ENCODE data around the gene B3GLCT. TPM values are rescaled to one million over a fixed set of nuclear protein-coding genes. Genes with fewer than 3 reads are reported as not detected.

Gene B3GLCT
- total RNA-seq, 1 experiment from 2014 or later: 3.9 TPM

- no peaks in the 10 kb centered on the region for H3K9me2 ChIP-seq (ENCODE audit: insufficient read depth)
- ChIA-PET POLR2A (no interaction called here), CTCF (interaction anchor here (1.8 kb wide), 1 partner anchor 181 kb away, joined by 4 read pairs; no protein-coding TSS in a partner anchor), RAD21 (ENCODE audit: low non-redundant PET in 1 of 2, low total read pairs in 2 of 2, uncharacterized antibody in 2 of 2, unreplicated experiment in 2 of 2) (no interaction called here)
- ATAC-seq (no peak), DNase-seq (ENCODE audit: low read depth, low spot score) (no peak)
- no peaks in the 10 kb centered on the region for H3K36me3 ChIP-seq (ENCODE audit: control insufficient read depth in 1 of 2, insufficient read depth in 2 of 2, low read length in 2 of 2)
- intact Hi-C loops (cut with micrococcal nuclease): no loop called here
- H3K4me3 ChIP-seq (replicated peaks in 1 of 2; ENCODE audit: low read depth in 1 of 2, low read length in 2 of 2): no peak overlapping the region
- H3K79me2 ChIP-seq (ENCODE audit: insufficient read depth, low read length): no peaks in the 10 kb centered on the region
- no peaks in the 10 kb centered on the region for H3K9me3 ChIP-seq (ENCODE audit: control insufficient read depth in 1 of 2, insufficient read depth in 1 of 2, low read depth in 1 of 2, low read length in 2 of 2)
- no peaks in the 10 kb centered on the region for H3K27me3 ChIP-seq (ENCODE audit: insufficient read depth, low read length)
- no peaks in the 10 kb centered on the region for H3K4me1 ChIP-seq (ENCODE audit: control insufficient read depth in 1 of 2, insufficient read depth in 2 of 2, low read length in 2 of 2)
- no TSS peak for BruUV-seq (replicated peaks)
- H3K27ac ChIP-seq (ENCODE audit: low read depth, low read length): no peak overlapping the region
- TF ChIP-seq CBX3 (IDR thresholded peaks at IDR 0.05; ENCODE audit: low read depth) (no peak), SIN3A (IDR thresholded peaks at IDR 0.05; ENCODE audit: low read depth) (no peak), RAD21 (IDR thresholded peaks at IDR 0.05; ENCODE audit: low read depth) (no peak), JUND (IDR thresholded peaks at IDR 0.05) (no peak), CTCF (IDR thresholded peaks at IDR 0.05 in 2 of 3, conservative IDR thresholded peaks at IDR 0.05 in 1 of 3; ENCODE audit: borderline replicate concordance in 1 of 3, insufficient read depth in 1 of 3, low read depth in 2 of 3, low read length in 2 of 3) (no peak), EZH2 (IDR thresholded peaks at IDR 0.05) (no peak), ATF3 (IDR thresholded peaks at IDR 0.05) (no peak), ELF1 (IDR thresholded peaks at IDR 0.05; ENCODE audit: borderline replicate concordance, low read depth) (no peak), SP1 (IDR thresholded peaks at IDR 0.05; ENCODE audit: low read depth) (no peak), POLR2AphosphoS5 (IDR thresholded peaks at IDR 0.05; ENCODE audit: low read depth, low read length) (no peak), FOSL1 (IDR thresholded peaks at IDR 0.05; ENCODE audit: low read depth) (no peak), REST (IDR thresholded peaks at IDR 0.05; ENCODE audit: low read depth) (no peak), EZH2phosphoT487 (IDR thresholded peaks at IDR 0.05; ENCODE audit: borderline replicate concordance) (no peak), POLR2A (IDR thresholded peaks at IDR 0.05; ENCODE audit: borderline replicate concordance, extremely low read depth, insufficient read depth, insufficient read length) (no peak), EGR1 (IDR thresholded peaks at IDR 0.05; ENCODE audit: low read depth) (no peak), CEBPB (IDR thresholded peaks at IDR 0.05; ENCODE audit: low read depth) (no peak), ZFX (IDR thresholded peaks at IDR 0.05) (no peak)
- no peak overlapping the region for H3K9ac ChIP-seq (ENCODE audit: low read length)
- H3K4me2 ChIP-seq (ENCODE audit: low read length): no peak overlapping the region
- no peaks in the 10 kb centered on the region for H4K20me1 ChIP-seq (ENCODE audit: insufficient read depth)
- H2AFZ ChIP-seq (ENCODE audit: low read depth, low read length, poor library complexity, severe bottlenecking): no peak overlapping the region
Observed at GRCh38 chr13:31242916-31243315, 43.1 kb downstream of the B3GLCT start.

Measured in HCT116 (cell line).